Measurements from ENCODE around the gene NUP54. TPM values are rescaled to one million over a fixed set of nuclear protein-coding genes. Genes with fewer than 3 reads are reported as not detected.

Gene NUP54
- total RNA-seq, 2 donors from 2014 or later: 17.9 to 44.8 TPM

DNA sequence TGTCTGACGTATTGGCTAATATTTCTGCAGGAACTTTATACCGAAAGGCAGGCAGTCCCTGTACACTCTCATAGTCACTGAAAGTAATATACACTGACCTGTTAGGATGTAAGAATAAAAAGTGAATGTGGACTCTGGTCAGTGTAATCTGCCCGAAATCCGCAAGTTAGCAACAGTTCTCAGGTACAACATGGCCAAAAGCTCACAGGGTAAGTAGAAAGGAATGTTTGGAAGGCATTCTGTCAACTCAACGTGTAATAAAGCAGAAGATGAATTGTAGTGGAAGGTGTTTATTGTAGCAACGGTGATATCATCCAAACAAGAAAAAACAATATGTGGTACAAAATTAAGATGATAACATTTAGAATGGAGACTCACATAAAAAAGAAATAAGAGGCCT, 26.0 kb upstream of the NUP54 start:
- TF ChIP-seq, protein P1, sequence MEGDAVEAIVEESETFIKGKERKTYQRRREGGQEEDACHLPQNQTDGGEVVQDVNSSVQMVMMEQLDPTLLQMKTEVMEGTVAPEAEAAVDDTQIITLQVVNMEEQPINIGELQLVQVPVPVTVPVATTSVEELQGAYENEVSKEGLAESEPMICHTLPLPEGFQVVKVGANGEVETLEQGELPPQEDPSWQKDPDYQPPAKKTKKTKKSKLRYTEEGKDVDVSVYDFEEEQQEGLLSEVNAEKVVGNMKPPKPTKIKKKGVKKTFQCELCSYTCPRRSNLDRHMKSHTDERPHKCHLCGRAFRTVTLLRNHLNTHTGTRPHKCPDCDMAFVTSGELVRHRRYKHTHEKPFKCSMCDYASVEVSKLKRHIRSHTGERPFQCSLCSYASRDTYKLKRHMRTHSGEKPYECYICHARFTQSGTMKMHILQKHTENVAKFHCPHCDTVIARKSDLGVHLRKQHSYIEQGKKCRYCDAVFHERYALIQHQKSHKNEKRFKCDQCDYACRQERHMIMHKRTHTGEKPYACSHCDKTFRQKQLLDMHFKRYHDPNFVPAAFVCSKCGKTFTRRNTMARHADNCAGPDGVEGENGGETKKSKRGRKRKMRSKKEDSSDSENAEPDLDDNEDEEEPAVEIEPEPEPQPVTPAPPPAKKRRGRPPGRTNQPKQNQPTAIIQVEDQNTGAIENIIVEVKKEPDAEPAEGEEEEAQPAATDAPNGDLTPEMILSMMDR (IDR thresholded peaks at IDR 0.05): no peak
- H3K36me3 ChIP-seq: peaks cover 32% of the 10 kb centered on the region
- H3K27me3 ChIP-seq (replicated peaks; ENCODE audit: insufficient read depth): no peaks in the 10 kb centered on the region
- H3K27ac ChIP-seq: no peak overlapping the region
- no peaks in the 10 kb centered on the region for H3K4me1 ChIP-seq (ENCODE audit: control insufficient read depth in 1 of 2, low read depth in 2 of 2)
- ATAC-seq (ENCODE audit: insufficient number of reproducible peaks, low FRiP score, low read depth) (no peak), DNase-seq (ENCODE audit: low spot score) (no peak)
- no peak overlapping the region for H3K4me3 ChIP-seq
- no peaks in the 10 kb centered on the region for H3K9me3 ChIP-seq

- H3K4me3 ChIP-seq: no peak overlapping the region
- no peaks in the 10 kb centered on the region for H3K4me1 ChIP-seq (ENCODE audit: control insufficient read depth in 1 of 2, low read depth in 2 of 2)
- no peaks in the 10 kb centered on the region for H3K27me3 ChIP-seq (replicated peaks; ENCODE audit: insufficient read depth)
- DNase-seq (ENCODE audit: low spot score) (no peak), ATAC-seq (ENCODE audit: insufficient number of reproducible peaks, low FRiP score, low read depth) (no peak)
- TF ChIP-seq, protein P1 (IDR thresholded peaks at IDR 0.05): no peak
- H3K27ac ChIP-seq: no peak overlapping the region
- H3K9me3 ChIP-seq: no peaks in the 10 kb centered on the region
- peaks cover 44% of the 10 kb centered on the region for H3K36me3 ChIP-seq
These were observed 20.5 kb upstream of the NUP54 start for GRCh38 chr4:76168688-76169087.

DNA sequence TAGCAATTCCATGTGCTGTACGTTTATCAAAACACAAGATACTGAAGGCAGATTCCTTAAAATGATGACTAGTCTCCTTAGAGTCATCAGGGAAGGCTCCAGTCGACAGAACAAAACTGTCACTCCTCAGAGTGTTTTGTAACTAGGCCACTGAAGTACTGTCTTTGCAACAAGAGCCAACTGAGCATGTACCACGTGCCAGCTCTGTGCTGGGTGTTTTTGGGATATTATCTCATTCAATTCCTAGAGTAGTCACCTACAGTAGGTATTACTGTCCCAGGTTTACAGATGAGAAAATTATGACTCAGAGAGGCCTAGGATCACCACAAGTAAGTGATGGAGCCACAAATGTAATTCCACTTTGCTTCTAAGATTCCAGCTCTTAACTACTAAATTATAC, 18.3 kb upstream of the NUP54 start:
- Histone ChIP-seq H3K4me1 (ENCODE audit: control insufficient read depth in 1 of 2, low read depth in 2 of 2) (no peaks in the 10 kb centered on the region), H3K27ac (no peak overlapping the region), H3K36me3 (peaks cover 50% of the 10 kb centered on the region), H3K27me3 (replicated peaks; ENCODE audit: insufficient read depth) (no peaks in the 10 kb centered on the region), H3K4me3 (no peak overlapping the region), H3K9me3 (no peaks in the 10 kb centered on the region)
- DNase-seq (ENCODE audit: low spot score) (no peak), ATAC-seq (ENCODE audit: insufficient number of reproducible peaks, low FRiP score, low read depth) (no peak)
- TF ChIP-seq, protein P1 (IDR thresholded peaks at IDR 0.05): no peak

- TF ChIP-seq, protein P1 (IDR thresholded peaks at IDR 0.05): no peak
These were observed 12.2 kb upstream of the NUP54 start for GRCh38 chr4:76160355-76160754.

DNA sequence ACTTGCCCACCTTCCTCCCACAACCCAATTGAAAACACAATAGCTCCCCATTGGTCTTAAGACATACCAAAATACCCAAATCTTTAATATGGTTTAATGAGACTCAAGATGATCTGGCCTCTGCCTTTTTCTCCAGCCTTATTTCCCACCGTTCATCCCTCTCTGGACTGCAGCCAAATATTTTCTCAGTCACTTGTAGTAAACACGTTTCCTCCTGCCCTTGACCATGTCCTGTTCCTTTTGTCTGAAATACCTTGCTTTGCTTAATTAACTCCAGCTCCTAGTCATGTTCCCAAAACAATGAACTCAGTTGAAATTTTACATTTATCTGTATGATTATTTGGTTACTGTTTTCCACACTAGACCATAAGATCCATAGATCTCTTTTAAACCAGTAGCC, 8.4 kb upstream of the NUP54 start:
- Histone ChIP-seq H3K9me3 (no peaks in the 10 kb centered on the region), H3K27ac (no peak overlapping the region), H3K4me1 (ENCODE audit: control insufficient read depth in 1 of 2, low read depth in 2 of 2) (no peaks in the 10 kb centered on the region), H3K36me3 (peaks cover 14% of the 10 kb centered on the region), H3K27me3 (replicated peaks; ENCODE audit: insufficient read depth) (no peaks in the 10 kb centered on the region), H3K4me3 (no peak overlapping the region)
- DNase-seq (ENCODE audit: low spot score) (no peak), ATAC-seq (ENCODE audit: insufficient number of reproducible peaks, low FRiP score, low read depth) (no peak)
- TF ChIP-seq, protein P1 (IDR thresholded peaks at IDR 0.05): no peak

More at GRCh38 chr4:76160355-76160754, 12.2 kb upstream of the NUP54 start:
- Histone ChIP-seq H3K9me3 (no peaks in the 10 kb centered on the region), H3K27ac (no peak overlapping the region), H3K36me3 (peaks cover 37% of the 10 kb centered on the region), H3K4me1 (ENCODE audit: control insufficient read depth in 1 of 2, low read depth in 2 of 2) (no peaks in the 10 kb centered on the region), H3K27me3 (replicated peaks; ENCODE audit: insufficient read depth) (no peaks in the 10 kb centered on the region), H3K4me3 (no peak overlapping the region)
- ATAC-seq (ENCODE audit: insufficient number of reproducible peaks, low FRiP score, low read depth) (no peak), DNase-seq (ENCODE audit: low spot score) (no peak)
